ENCODE measurements around the gene PCDH17.

The PCDH17 gene

GRCh38 chr13:57631596-57632275, at the start of gene PCDH17:
Gene PCDH17, plus strand, starts transcription at chr13:57631744. Its CDS starts 803 bp downstream, at chr13:57632547.
- Histone ChIP-seq H3K4me1 (ENCODE audit: control insufficient read depth in 1 of 2, insufficient read depth in 2 of 2, low read length in 2 of 2) (peaks cover 0 to 7% of the 10 kb centered on the region in 2 donors), H3K9me3 (ENCODE audit: control insufficient read depth in 1 of 2, low read length in 2 of 2) (peaks cover 0 to 20% of the 10 kb centered on the region in 2 donors), H3K27ac (ENCODE audit: low read depth, low read length) (peak within 1 kb of the TSS; percentile 32), H3K9ac (ENCODE audit: low read depth in 1 of 2, low read length in 2 of 2) (no peak within 1 kb of the TSS), H3K4me3 (ENCODE audit: low read depth in 1 of 2, low read length in 2 of 2) (peak within 1 kb of the TSS; percentile 57), H3K27me3 (ENCODE audit: control insufficient read depth in 1 of 2, insufficient read depth in 2 of 2, low read length in 2 of 2) (peaks cover 26 to 66% of the 10 kb centered on the region in 2 donors), H3K36me3 (ENCODE audit: control insufficient read depth in 1 of 2, insufficient read depth in 2 of 2, low read length in 2 of 2) (no peaks in the 10 kb centered on the region)

- H3K9me3 ChIP-seq (ENCODE audit: control insufficient read depth in 1 of 2, low read length in 2 of 2) = peaks cover 5% of the 10 kb centered on the region in 2 donors
- H3K9ac ChIP-seq (ENCODE audit: low read depth in 1 of 2, low read length in 2 of 2) = no peak overlapping the region
- H3K4me1 ChIP-seq (ENCODE audit: control insufficient read depth in 1 of 2, insufficient read depth in 2 of 2, low read length in 2 of 2) = no peaks in the 10 kb centered on the region
- H3K27me3 ChIP-seq (ENCODE audit: control insufficient read depth in 1 of 2, insufficient read depth in 2 of 2, low read length in 2 of 2) = no peaks in the 10 kb centered on the region
- no peak overlapping the region for H3K27ac ChIP-seq (ENCODE audit: low read depth, low read length)
- no peaks in the 10 kb centered on the region for H3K36me3 ChIP-seq (ENCODE audit: control insufficient read depth in 1 of 2, insufficient read depth in 2 of 2, low read length in 2 of 2)
- no peak overlapping the region for H3K4me3 ChIP-seq (ENCODE audit: low read depth in 1 of 2, low read length in 2 of 2)
Measured at GRCh38 chr13:57582032-57582431, 49.5 kb upstream of the PCDH17 start.

- Histone ChIP-seq H3K4me3 (ENCODE audit: low read depth in 1 of 2, low read length in 2 of 2) (no peak overlapping the region), H3K27ac (ENCODE audit: low read depth, low read length) (no peak overlapping the region), H3K36me3 (ENCODE audit: control insufficient read depth in 1 of 2, insufficient read depth in 2 of 2, low read length in 2 of 2) (no peaks in the 10 kb centered on the region), H3K4me1 (ENCODE audit: control insufficient read depth in 1 of 2, insufficient read depth in 2 of 2, low read length in 2 of 2) (no peaks in the 10 kb centered on the region), H3K9ac (ENCODE audit: low read depth in 1 of 2, low read length in 2 of 2) (no peak overlapping the region), H3K9me3 (ENCODE audit: control insufficient read depth in 1 of 2, low read length in 2 of 2) (peaks cover 5% of the 10 kb centered on the region in 2 donors), H3K27me3 (ENCODE audit: control insufficient read depth in 1 of 2, insufficient read depth in 2 of 2, low read length in 2 of 2) (no peaks in the 10 kb centered on the region)
Measured at GRCh38 chr13:57583529-57583928, 48.0 kb upstream of the PCDH17 start.

- H3K27me3 ChIP-seq (ENCODE audit: control insufficient read depth in 1 of 2, insufficient read depth in 2 of 2, low read length in 2 of 2) = no peaks in the 10 kb centered on the region
- H3K4me1 ChIP-seq (ENCODE audit: control insufficient read depth in 1 of 2, insufficient read depth in 2 of 2, low read length in 2 of 2) = no peaks in the 10 kb centered on the region
- H3K27ac ChIP-seq (ENCODE audit: low read depth, low read length) = no peak overlapping the region
- H3K9me3 ChIP-seq (ENCODE audit: control insufficient read depth in 1 of 2, low read length in 2 of 2) = peaks cover 5% of the 10 kb centered on the region in 2 donors
- no peaks in the 10 kb centered on the region for H3K36me3 ChIP-seq (ENCODE audit: control insufficient read depth in 1 of 2, insufficient read depth in 2 of 2, low read length in 2 of 2)
- no peak overlapping the region for H3K9ac ChIP-seq (ENCODE audit: low read depth in 1 of 2, low read length in 2 of 2)
- H3K4me3 ChIP-seq (ENCODE audit: low read depth in 1 of 2, low read length in 2 of 2) = no peak overlapping the region
Measured at GRCh38 chr13:57588639-57589038, 42.9 kb upstream of the PCDH17 start.

GRCh38 chr13:57595775-57596174, 35.8 kb upstream of the PCDH17 start:
- H3K27ac ChIP-seq (ENCODE audit: low read depth, low read length) = no peak overlapping the region
- H3K27me3 ChIP-seq (ENCODE audit: control insufficient read depth in 1 of 2, insufficient read depth in 2 of 2, low read length in 2 of 2) = no peaks in the 10 kb centered on the region
- no peak overlapping the region for H3K4me3 ChIP-seq (ENCODE audit: low read depth in 1 of 2, low read length in 2 of 2)
- no peaks in the 10 kb centered on the region for H3K36me3 ChIP-seq (ENCODE audit: control insufficient read depth in 1 of 2, insufficient read depth in 2 of 2, low read length in 2 of 2)
- no peak overlapping the region for H3K9ac ChIP-seq (ENCODE audit: low read depth in 1 of 2, low read length in 2 of 2)
- H3K9me3 ChIP-seq (ENCODE audit: control insufficient read depth in 1 of 2, low read length in 2 of 2) = peaks cover 0 to 3% of the 10 kb centered on the region in 2 donors
- no peaks in the 10 kb centered on the region for H3K4me1 ChIP-seq (ENCODE audit: control insufficient read depth in 1 of 2, insufficient read depth in 2 of 2, low read length in 2 of 2)

GRCh38 chr13:57601536-57601935, 30.0 kb upstream of the PCDH17 start:
- H3K27me3 ChIP-seq (ENCODE audit: control insufficient read depth in 1 of 2, insufficient read depth in 2 of 2, low read length in 2 of 2) = no peaks in the 10 kb centered on the region
- H3K9me3 ChIP-seq (ENCODE audit: control insufficient read depth in 1 of 2, low read length in 2 of 2) = peaks cover 0 to 3% of the 10 kb centered on the region in 2 donors
- H3K9ac ChIP-seq (ENCODE audit: low read depth in 1 of 2, low read length in 2 of 2) = no peak overlapping the region
- no peak overlapping the region for H3K4me3 ChIP-seq (ENCODE audit: low read depth in 1 of 2, low read length in 2 of 2)
- H3K4me1 ChIP-seq (ENCODE audit: control insufficient read depth in 1 of 2, insufficient read depth in 2 of 2, low read length in 2 of 2) = no peaks in the 10 kb centered on the region
- no peaks in the 10 kb centered on the region for H3K36me3 ChIP-seq (ENCODE audit: control insufficient read depth in 1 of 2, insufficient read depth in 2 of 2, low read length in 2 of 2)
- H3K27ac ChIP-seq (ENCODE audit: low read depth, low read length) = no peak overlapping the region

GRCh38 chr13:57604442-57604841, 27.1 kb upstream of the PCDH17 start:
- Histone ChIP-seq H3K4me3 (ENCODE audit: low read depth in 1 of 2, low read length in 2 of 2) (no peak overlapping the region), H3K9ac (ENCODE audit: low read depth in 1 of 2, low read length in 2 of 2) (no peak overlapping the region), H3K4me1 (ENCODE audit: control insufficient read depth in 1 of 2, insufficient read depth in 2 of 2, low read length in 2 of 2) (no peaks in the 10 kb centered on the region), H3K27me3 (ENCODE audit: control insufficient read depth in 1 of 2, insufficient read depth in 2 of 2, low read length in 2 of 2) (no peaks in the 10 kb centered on the region), H3K27ac (ENCODE audit: low read depth, low read length) (no peak overlapping the region), H3K36me3 (ENCODE audit: control insufficient read depth in 1 of 2, insufficient read depth in 2 of 2, low read length in 2 of 2) (no peaks in the 10 kb centered on the region), H3K9me3 (ENCODE audit: control insufficient read depth in 1 of 2, low read length in 2 of 2) (no peaks in the 10 kb centered on the region)

GRCh38 chr13:57611969-57612368, 19.6 kb upstream of the PCDH17 start:
- no peaks in the 10 kb centered on the region for H3K4me1 ChIP-seq (ENCODE audit: control insufficient read depth in 1 of 2, insufficient read depth in 2 of 2, low read length in 2 of 2)
- no peak overlapping the region for H3K27ac ChIP-seq (ENCODE audit: low read depth, low read length)
- H3K27me3 ChIP-seq (ENCODE audit: control insufficient read depth in 1 of 2, insufficient read depth in 2 of 2, low read length in 2 of 2) = no peaks in the 10 kb centered on the region
- no peak overlapping the region for H3K4me3 ChIP-seq (ENCODE audit: low read depth in 1 of 2, low read length in 2 of 2)
- H3K36me3 ChIP-seq (ENCODE audit: control insufficient read depth in 1 of 2, insufficient read depth in 2 of 2, low read length in 2 of 2) = no peaks in the 10 kb centered on the region
- H3K9me3 ChIP-seq (ENCODE audit: control insufficient read depth in 1 of 2, low read length in 2 of 2) = no peaks in the 10 kb centered on the region
- no peak overlapping the region for H3K9ac ChIP-seq (ENCODE audit: low read depth in 1 of 2, low read length in 2 of 2)

GRCh38 chr13:57612568-57612967, 19.0 kb upstream of the PCDH17 start:
- no peaks in the 10 kb centered on the region for H3K27me3 ChIP-seq (ENCODE audit: control insufficient read depth in 1 of 2, insufficient read depth in 2 of 2, low read length in 2 of 2)
- no peaks in the 10 kb centered on the region for H3K9me3 ChIP-seq (ENCODE audit: control insufficient read depth in 1 of 2, low read length in 2 of 2)
- H3K9ac ChIP-seq (ENCODE audit: low read depth in 1 of 2, low read length in 2 of 2) = no peak overlapping the region
- no peaks in the 10 kb centered on the region for H3K36me3 ChIP-seq (ENCODE audit: control insufficient read depth in 1 of 2, insufficient read depth in 2 of 2, low read length in 2 of 2)
- H3K4me3 ChIP-seq (ENCODE audit: low read depth in 1 of 2, low read length in 2 of 2) = no peak overlapping the region
- H3K27ac ChIP-seq (ENCODE audit: low read depth, low read length) = no peak overlapping the region
- no peaks in the 10 kb centered on the region for H3K4me1 ChIP-seq (ENCODE audit: control insufficient read depth in 1 of 2, insufficient read depth in 2 of 2, low read length in 2 of 2)

- no peak overlapping the region for H3K9ac ChIP-seq (ENCODE audit: low read depth in 1 of 2, low read length in 2 of 2)
- peaks cover 12 to 19% of the 10 kb centered on the region in 2 donors for H3K27me3 ChIP-seq (ENCODE audit: control insufficient read depth in 1 of 2, insufficient read depth in 2 of 2, low read length in 2 of 2)
- H3K36me3 ChIP-seq (ENCODE audit: control insufficient read depth in 1 of 2, insufficient read depth in 2 of 2, low read length in 2 of 2) = no peaks in the 10 kb centered on the region
- no peak overlapping the region for H3K4me3 ChIP-seq (ENCODE audit: low read depth in 1 of 2, low read length in 2 of 2)
- H3K4me1 ChIP-seq (ENCODE audit: control insufficient read depth in 1 of 2, insufficient read depth in 2 of 2, low read length in 2 of 2) = peaks cover 0 to under 1% of the 10 kb centered on the region in 2 donors
- H3K27ac ChIP-seq (ENCODE audit: low read depth, low read length) = no peak overlapping the region
- H3K9me3 ChIP-seq (ENCODE audit: control insufficient read depth in 1 of 2, low read length in 2 of 2) = no peaks in the 10 kb centered on the region
Measured at GRCh38 chr13:57624565-57625435, 6.7 kb upstream of the PCDH17 start.
